GM19193 (cell line): Measurements from ENCODE around the gene DLGAP1.

Source experiments
- POLR2A ChIP-seq: IDR thresholded peaks from 4 replicates; pipeline ENCODE4 v1.6.1; 2011; ENCODE audit not compliant: insufficient read depth, insufficient read length; ENCODE audit errors: extremely low read depth

DLGAP1 gene

DNA sequence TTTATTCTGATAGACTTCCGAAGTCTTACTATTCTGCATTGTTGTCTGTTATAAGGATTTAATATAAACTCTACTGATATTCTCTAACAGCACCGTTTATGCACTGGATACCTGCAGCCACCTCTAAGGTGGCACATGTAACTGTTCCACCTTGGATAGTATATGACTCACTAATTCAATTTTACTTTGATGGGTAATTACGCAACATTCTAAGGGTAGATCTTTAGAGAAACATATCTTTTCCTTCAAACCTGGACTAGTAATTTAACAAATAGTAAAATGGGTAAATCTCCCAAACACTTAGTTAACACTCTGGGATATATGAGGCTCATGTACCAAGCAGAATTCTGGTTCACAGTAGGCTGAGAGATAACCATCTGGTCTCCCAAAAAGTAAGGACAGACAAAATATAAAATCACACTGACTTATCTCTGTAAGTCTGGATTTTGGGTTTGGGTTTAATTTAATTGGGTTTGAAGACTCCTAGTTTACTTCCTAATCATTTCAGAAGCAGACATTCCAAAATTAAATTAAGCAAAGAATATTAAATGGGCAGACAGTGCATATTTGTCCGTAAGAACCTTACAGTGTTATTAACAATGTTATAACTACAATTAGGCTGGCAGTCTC is 590.3 kb downstream of the DLGAP1 start:
- no peak for TF ChIP-seq POLR2A

- no peak for TF ChIP-seq POLR2A
These were observed 591.5 kb downstream of the DLGAP1 start for GRCh38 chr18:3863593-3863992.

GRCh38 chr18:3863006-3863405 is 592.1 kb downstream of the DLGAP1 start:
- TF ChIP-seq POLR2A, result no peak

DNA sequence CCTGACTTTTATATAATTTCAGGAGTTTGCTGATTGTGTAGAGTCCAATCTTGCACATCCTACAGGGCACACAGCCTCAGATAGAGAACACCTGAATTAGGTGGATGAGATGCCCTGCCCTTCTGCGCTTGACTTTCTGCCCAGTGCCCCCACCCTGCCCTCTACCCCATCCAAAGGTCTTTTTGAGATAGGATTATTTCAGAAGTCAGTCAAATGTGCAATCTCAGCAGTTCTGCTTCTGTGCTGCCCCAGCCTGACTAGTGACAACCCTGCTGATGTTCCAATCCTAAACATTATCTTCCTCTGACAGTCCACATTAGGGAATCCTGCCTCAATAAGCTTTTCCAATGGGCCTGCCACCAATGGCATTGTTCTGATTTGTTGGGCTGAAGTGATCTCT is 593.6 kb downstream of the DLGAP1 start:
- no peak for TF ChIP-seq POLR2A

GRCh38 chr18:3857544-3857943 is 597.6 kb downstream of the DLGAP1 start:
- TF ChIP-seq POLR2A, result no peak

- no peak for TF ChIP-seq POLR2A
These were observed 599.1 kb downstream of the DLGAP1 start for GRCh38 chr18:3855966-3856365.

GRCh38 chr18:3852321-3852720 is 602.8 kb downstream of the DLGAP1 start:
- TF ChIP-seq POLR2A, result no peak

- no peak for TF ChIP-seq POLR2A
These were observed 603.9 kb downstream of the DLGAP1 start for GRCh38 chr18:3851159-3851558.

DNA sequence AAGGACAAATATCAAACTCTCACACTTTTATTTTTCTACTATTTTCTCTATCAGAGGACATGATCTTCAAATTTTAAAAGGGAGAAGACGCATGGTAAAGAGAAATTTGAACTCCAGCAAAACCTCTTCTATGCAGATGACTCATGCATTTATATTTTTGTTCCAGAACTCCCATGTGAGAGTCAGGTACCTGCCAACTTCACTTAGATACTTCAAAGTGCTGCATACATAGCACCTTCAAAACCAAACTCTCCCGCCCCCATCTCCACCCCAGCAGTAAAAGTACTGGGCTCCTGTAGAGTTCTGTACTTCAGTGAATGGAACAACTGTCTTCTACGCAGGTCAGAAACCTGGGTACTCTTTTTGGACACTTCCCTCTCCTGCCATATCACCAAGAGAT is 606.8 kb downstream of the DLGAP1 start:
- TF ChIP-seq POLR2A, result no peak

DNA sequence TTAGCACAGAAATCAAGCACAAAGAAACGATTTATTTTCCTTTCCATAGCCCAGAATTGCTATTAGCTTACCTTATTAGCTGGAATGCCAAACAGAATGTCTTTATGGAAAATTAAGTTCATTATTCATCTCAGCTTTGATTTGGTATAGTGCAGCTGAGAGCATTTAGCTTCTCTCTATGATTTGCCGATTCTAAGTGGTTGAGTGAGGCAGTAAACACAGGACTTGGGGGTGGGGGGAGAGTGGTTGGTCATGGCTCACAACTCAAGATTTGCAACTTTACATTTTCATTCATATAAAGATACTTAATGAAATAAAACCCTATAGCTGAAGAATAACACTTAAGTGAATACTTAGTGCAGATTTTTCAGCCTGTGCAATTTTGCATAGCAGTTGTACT is 609.9 kb downstream of the DLGAP1 start:
- no peak for TF ChIP-seq POLR2A

GRCh38 chr18:3842844-3843243 is 612.3 kb downstream of the DLGAP1 start:
- TF ChIP-seq POLR2A, result no peak

- TF ChIP-seq POLR2A, result no peak
These were observed 614.3 kb downstream of the DLGAP1 start for GRCh38 chr18:3840766-3841165.

DNA sequence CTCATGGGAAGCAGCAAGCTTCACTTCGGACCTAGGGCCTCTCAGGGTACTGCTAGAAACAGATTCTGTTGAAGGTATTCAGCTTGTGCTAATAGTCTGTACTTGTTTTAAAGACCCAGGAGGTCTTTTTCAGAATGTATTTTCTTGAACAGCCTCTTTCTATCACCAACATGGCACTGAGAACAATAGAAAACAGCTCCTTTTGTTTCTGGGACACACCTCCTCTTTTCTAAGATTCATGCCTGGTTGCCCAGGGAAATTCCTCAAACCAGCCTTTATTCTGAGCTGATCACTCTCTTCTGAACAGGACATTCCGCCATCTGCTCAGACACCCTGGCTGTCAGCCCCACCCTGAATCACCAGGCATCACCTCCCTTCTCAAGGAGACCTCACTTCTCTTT is 615.5 kb downstream of the DLGAP1 start:
- TF ChIP-seq POLR2A, result no peak

DNA sequence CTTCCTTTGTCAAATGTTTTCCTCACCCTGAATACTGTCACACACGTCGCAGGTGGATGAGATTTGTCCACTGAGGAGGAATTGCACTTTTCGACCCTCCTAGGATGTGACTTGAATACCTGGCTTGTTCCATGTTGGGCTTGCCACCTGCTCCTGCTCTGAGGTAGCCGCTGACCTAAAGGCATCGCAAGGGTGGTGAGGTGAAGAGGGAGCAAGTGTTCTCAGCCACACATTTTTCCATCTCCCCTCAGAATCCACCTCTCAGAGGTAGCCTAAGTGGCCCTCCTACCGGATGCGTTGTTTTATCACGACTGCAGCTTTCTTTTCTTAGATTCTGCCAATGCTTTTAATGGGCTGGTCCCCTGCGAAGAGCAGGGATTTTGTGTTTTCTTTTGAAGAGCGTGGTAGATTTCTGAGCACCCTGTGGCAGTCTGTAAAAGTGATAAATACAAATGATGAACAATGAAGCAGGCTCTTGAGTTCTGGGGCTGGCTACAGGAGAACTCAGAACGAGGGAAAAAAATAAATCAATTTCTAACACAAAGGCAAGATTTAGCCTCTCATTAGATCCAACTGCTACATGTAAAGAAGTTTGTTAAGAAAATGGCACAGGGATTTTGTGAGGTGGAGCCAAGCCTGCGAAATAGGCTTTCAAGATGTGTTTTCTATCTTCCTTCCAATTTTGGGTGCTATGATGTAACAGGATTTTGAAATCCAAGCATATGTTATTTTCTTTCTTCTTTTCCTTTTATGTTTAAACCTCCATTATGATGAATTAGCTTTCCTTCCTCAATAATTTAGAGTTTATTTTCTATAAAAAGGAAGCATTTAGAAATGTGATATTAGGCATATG is 618.4 kb downstream of the DLGAP1 start:
- no peak for TF ChIP-seq POLR2A

GRCh38 chr18:3832025-3832638 is 623.0 kb downstream of the DLGAP1 start:
- TF ChIP-seq POLR2A, result no peak

DNA sequence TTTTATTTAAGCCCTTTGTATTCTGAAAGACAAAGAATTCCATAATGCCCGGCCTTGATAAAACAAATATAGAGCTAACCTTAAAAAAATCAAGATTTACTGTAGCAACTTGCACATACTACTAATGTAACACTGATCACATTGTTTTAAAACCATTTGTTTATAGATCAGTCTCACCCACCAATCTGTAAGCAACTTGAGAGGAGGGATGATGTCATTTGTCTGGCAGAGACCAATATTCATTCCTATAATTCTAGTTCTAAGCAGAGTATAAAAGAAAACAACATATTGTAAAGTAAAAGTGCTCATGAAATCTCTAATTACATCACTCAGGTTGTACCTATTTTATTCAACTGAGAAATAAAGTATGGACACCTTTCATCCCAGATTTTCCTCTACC is 624.5 kb downstream of the DLGAP1 start:
- TF ChIP-seq POLR2A, result no peak
